GM19395 (cell line): ENCODE data around the gene MRPL3.

ENCODE experiments used
- ATAC-seq: cut with Tn5 transposase; IDR thresholded peaks from one replicate; pipeline ENCODE4 v1.9.1; 2021; ENCODE audit warnings: mild to moderate bottlenecking, moderate library complexity; ENCODE audit not compliant: unreplicated experiment

MRPL3 gene

GRCh38 chr3:131421301-131421700 is 81.5 kb downstream of the MRPL3 start:
- no peak for ATAC-seq

- ATAC-seq = no peak
These were observed 85.0 kb downstream of the MRPL3 start for GRCh38 chr3:131417751-131418150.
